Endothelial cell of umbilical vein (primary cell): Measurements from ENCODE around the gene TM9SF3. TPM values are rescaled to one million over a fixed set of nuclear protein-coding genes. Genes with fewer than 3 reads are reported as not detected.

ENCODE experiments used
- BruUV-seq: library from RNA; stranded (reverse); fragments of 400-500 nt; replicated peaks from 2 replicates; lab custom pipeline; 2021; lab: Mats Ljungman, UMichigan
- CTCF ChIA-PET: fragments of 300-600, 350-600 bp; sonication (Branson Sonifier 250); formaldehyde crosslinking; loops from one replicate; lab custom pipeline; 2021; ENCODE audit warnings: antibody characterized with exemption, inconsistent platforms; lab: Charles Lee
- POLR2A ChIA-PET: fragments of 300-600, 350-600 bp; sonication (Branson Sonifier 250); formaldehyde crosslinking; loops from one replicate; lab custom pipeline; 2021; ENCODE audit warnings: antibody characterized with exemption, inconsistent platforms; lab: Charles Lee
- DNase-seq: peaks from one replicate; pipeline ENCODE4 v3.0.0-alpha.2; 2011; ENCODE audit warnings: low read depth, low spot score
- FAIRE-seq: peaks from 2 replicates; lab custom pipeline; 2011; peaks lifted over from hg19 to GRCh38; lab: Jason Lieb, UNC
- H2AFZ ChIP-seq: 2 replicates; pipeline ENCODE4 v1.6.0; 2012; ENCODE audit warnings: low read depth, low read length, control low read depth, inconsistent platforms
- H3K27ac ChIP-seq: 2 replicates; pipeline ENCODE4 v1.5.1; 2011; ENCODE audit warnings: low read depth, mild to moderate bottlenecking, control low read depth, low read length, moderate library complexity; ENCODE audit not compliant: insufficient read depth
- H3K27me3 ChIP-seq, 2 experiments: 2 replicates each; pipeline versions ENCODE4 v1.6.0 to v1.6.1; 2011; ENCODE audit warnings: low read length in 2 of 2, mixed read lengths in 1 of 2; ENCODE audit not compliant: control insufficient read depth in 2 of 2, insufficient read depth in 2 of 2
- H3K36me3 ChIP-seq, 2 experiments: 2 replicates in 1 of 2; 3 replicates in 1 of 2; pipeline ENCODE4 v1.5.1; 2011; ENCODE audit warnings: low read length in 2 of 2, mild to moderate bottlenecking in 1 of 2, moderate library complexity in 1 of 2; ENCODE audit not compliant: control insufficient read depth in 2 of 2, insufficient read depth in 2 of 2; ENCODE audit errors: extremely low read depth in 1 of 2
- H3K4me1 ChIP-seq: 3 replicates; pipeline ENCODE4 v1.5.1; 2011; ENCODE audit warnings: mild to moderate bottlenecking, low read length; ENCODE audit not compliant: control insufficient read depth, insufficient read depth; ENCODE audit errors: extremely low read depth
- H3K4me2 ChIP-seq: 2 replicates; pipeline ENCODE4 v1.6.1; 2011; ENCODE audit warnings: low read length, control low read depth, mixed read lengths; ENCODE audit not compliant: insufficient read depth
- H3K4me3 ChIP-seq, 3 experiments: fragments of 200-600 bp in 1 of 3; sonication (generic), shearing (Covaris generic) in 1 of 3; replicated peaks in 1 of 3; 2 replicates each; pipeline ENCODE4 v1.5.1; 2011 to 2016; ENCODE audit warnings: control low read depth in 3 of 3, low read length in 3 of 3, mild to moderate bottlenecking in 2 of 3, inconsistent platforms in 1 of 3, low read depth in 1 of 3, moderate library complexity in 1 of 3; ENCODE audit not compliant: insufficient read depth in 1 of 3
- H3K79me2 ChIP-seq: 2 replicates; pipeline ENCODE4 v1.6.0; 2012; ENCODE audit warnings: low read length, inconsistent platforms; ENCODE audit not compliant: control insufficient read depth, insufficient read depth
- H3K9ac ChIP-seq: replicated peaks from 2 replicates; pipeline ENCODE3; 2011; ENCODE audit warnings: low read length, control low read depth; ENCODE audit not compliant: insufficient read depth; ENCODE audit errors: extremely low read depth
- H3K9me1 ChIP-seq: replicated peaks from 3 replicates; pipeline ENCODE4 v1.6.0; 2011; ENCODE audit warnings: mild to moderate bottlenecking, low read length; ENCODE audit not compliant: control insufficient read depth, insufficient read depth; ENCODE audit errors: extremely low read depth
- H3K9me3 ChIP-seq: replicated peaks from 2 replicates; pipeline ENCODE4 v1.5.1; 2012; ENCODE audit warnings: low read length, inconsistent platforms; ENCODE audit not compliant: control insufficient read depth, insufficient read depth
- H4K20me1 ChIP-seq: replicated peaks from 2 replicates; pipeline ENCODE3; 2011; ENCODE audit warnings: mild to moderate bottlenecking, low read length; ENCODE audit not compliant: control insufficient read depth, insufficient read depth; ENCODE audit errors: extremely low read depth
- CTCF ChIP-seq, 2 donors: IDR thresholded peaks; 1 replicate in 1 of 2; 2 replicates in 1 of 2; pipeline ENCODE4 v1.5.1; 2011; ENCODE audit warnings: low read length in 2 of 2, mild to moderate bottlenecking in 2 of 2, moderate library complexity in 2 of 2, control low read depth in 1 of 2, inconsistent platforms in 1 of 2, low read depth in 1 of 2; ENCODE audit not compliant: insufficient read depth in 1 of 2; ENCODE audit errors: extremely low read depth in 1 of 2
- EZH2 ChIP-seq: IDR thresholded peaks from 2 replicates; pipeline ENCODE4 v1.6.1; 2012; ENCODE audit warnings: borderline replicate concordance, low read depth, mild to moderate bottlenecking, moderate library complexity, low read length, inconsistent platforms; ENCODE audit not compliant: severe bottlenecking
- FOS ChIP-seq: IDR thresholded peaks from 2 replicates; pipeline ENCODE4 v1.6.1; 2011; ENCODE audit warnings: mild to moderate bottlenecking, low read length, moderate library complexity, borderline replicate concordance; ENCODE audit not compliant: insufficient read depth
- GATA2 ChIP-seq: IDR thresholded peaks from 2 replicates; pipeline ENCODE4 v1.7.0; 2011; ENCODE audit warnings: low read depth, mild to moderate bottlenecking, moderate library complexity, mixed read lengths, low read length; ENCODE audit not compliant: insufficient read length, insufficient read depth
- JUN ChIP-seq: IDR thresholded peaks from 2 replicates; pipeline ENCODE4 v1.6.1; 2011; ENCODE audit warnings: borderline replicate concordance, low read depth; ENCODE audit not compliant: insufficient read length, insufficient read depth
- MYC ChIP-seq: IDR thresholded peaks from one replicate; pipeline ENCODE4 v1.6.1; 2011; ENCODE audit warnings: mild to moderate bottlenecking, low read depth, low read length
- POLR2A ChIP-seq: IDR thresholded peaks from 2 replicates; pipeline ENCODE4 v1.6.1; 2012; ENCODE audit warnings: low read depth, mild to moderate bottlenecking, control low read depth, low read length
- POLR2AphosphoS5 ChIP-seq: IDR thresholded peaks from 2 replicates; pipeline ENCODE4 v1.6.1; 2012; ENCODE audit warnings: low read depth, mild to moderate bottlenecking, control low read depth, low read length, moderate library complexity; ENCODE audit not compliant: insufficient read depth
- dilution Hi-C: fragments of 300-500 bp; cut with MboI; formaldehyde crosslinking; loops from one replicate; pipeline ENCODE4 v1.15.0; 2019; ENCODE audit warnings: low sequenced_read_pairs; ENCODE audit not compliant: extremely low pct_ligation_motif_present
- intact Hi-C: fragments of 100-400 bp; cut with micrococcal nuclease; formaldehyde crosslinking; loops from one replicate; pipeline ENCODE4 v1.10.0; 2022
- polyA plus RNA-seq, 4 experiments: library from polyadenylated mRNA; depleted of rRNA in 3 of 4; stranded (reverse) in 3 of 4; unstranded in 1 of 4; fragments of >200 nt; gene quantifications; 2 replicates each; pipeline versions ENCODE4 v1.2.1 to v1.2.3, GENCODE V29; 2011 to 2012; ENCODE audit warnings: missing spikeins in 1 of 4
- total RNA-seq: library from RNA; stranded (reverse); gene quantifications from 2 replicates; pipeline ENCODE4 v1.2.3, GENCODE V29; 2021
- TF ChIP-seq, protein P1 (sequence below): IDR thresholded peaks from 2 replicates; pipeline ENCODE4 v1.6.1; 2011; ENCODE audit not compliant: insufficient read depth, insufficient read length

Gene TM9SF3
- total and polyA plus RNA-seq, 2 donors (not counting 3 experiments of a cell fraction or from before 2014, with no cell fraction given) = 133 to 144 TPM

- BruUV-seq = no TSS peak
- Histone ChIP-seq H3K9me1 (no peaks in the 10 kb centered on the region), H3K4me2 (no peak overlapping the region), H3K9me3 (no peaks in the 10 kb centered on the region), H3K9ac (no peak overlapping the region), H3K27ac (no peak overlapping the region), H3K36me3 (no peaks in the 10 kb centered on the region), H3K4me3 (no peak overlapping the region), H2AFZ (no peak overlapping the region), H3K4me1 (no peaks in the 10 kb centered on the region), H4K20me1 (no peaks in the 10 kb centered on the region), H3K79me2 (no peaks in the 10 kb centered on the region), H3K27me3 (peaks cover 0 to 3% of the 10 kb centered on the region in 2 experiments)
- intact Hi-C loops (no loop called here), dilution Hi-C loops (no loop called here)
- ChIA-PET POLR2A (no interaction called here), CTCF (no interaction called here)
- no peak for FAIRE-seq
- DNase-seq = no peak
- TF ChIP-seq GATA2 = no peak
- TF ChIP-seq, protein P1, sequence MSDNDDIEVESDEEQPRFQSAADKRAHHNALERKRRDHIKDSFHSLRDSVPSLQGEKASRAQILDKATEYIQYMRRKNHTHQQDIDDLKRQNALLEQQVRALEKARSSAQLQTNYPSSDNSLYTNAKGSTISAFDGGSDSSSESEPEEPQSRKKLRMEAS = no peak
- no peak for TF ChIP-seq FOS
- no peak for TF ChIP-seq MYC
- TF ChIP-seq JUN = no peak
- TF ChIP-seq POLR2AphosphoS5 = no peak
- no peak for TF ChIP-seq POLR2A
- no peak for TF ChIP-seq EZH2
- TF ChIP-seq CTCF (IDR thresholded peaks at IDR 0.05; ENCODE audit: extremely low read depth in 1 of 2, insufficient read depth in 1 of 2, low read depth in 1 of 2, low read length in 2 of 2) = no peak
Observed at GRCh38 chr10:96478355-96478754, 108.5 kb downstream of the TM9SF3 start.
